WTC11 (cell line): ENCODE measurements around the gene KICS2.

Experiments
- CREB1 ChIP-seq: sonication (generic); formaldehyde crosslinking; IDR thresholded peaks from 2 replicates; pipeline ENCODE4 v1.8.0; 2023; ENCODE audit warnings: mild to moderate bottlenecking, missing genetic modification reagents
- FOXJ3 ChIP-seq: sonication (generic); formaldehyde crosslinking; IDR thresholded peaks from 2 replicates; pipeline ENCODE4 v1.9.0; 2021; ENCODE audit warnings: missing genetic modification reagents, mild to moderate bottlenecking, borderline replicate concordance
- JUN ChIP-seq: sonication (generic); formaldehyde crosslinking; IDR thresholded peaks from 2 replicates; pipeline ENCODE4 v1.8.0; 2023; ENCODE audit warnings: mild to moderate bottlenecking, missing genetic modification reagents
- RELA ChIP-seq: sonication (generic); formaldehyde crosslinking; IDR thresholded peaks from 2 replicates; pipeline ENCODE4 v1.8.1; 2022; ENCODE audit warnings: missing genetic modification reagents, mild to moderate bottlenecking, borderline replicate concordance
- RORB ChIP-seq: fragments of 250-450 bp; sonication (Bioruptor Pico); IDR thresholded peaks from 2 replicates; pipeline ENCODE4 v1.9.0; 2021; ENCODE audit warnings: mild to moderate bottlenecking
- SP1 ChIP-seq: sonication (generic); formaldehyde crosslinking; conservative IDR thresholded peaks from 2 replicates; pipeline ENCODE4 v1.8.1; 2022; ENCODE audit warnings: missing genetic modification reagents
- TEAD4 ChIP-seq: sonication (generic); formaldehyde crosslinking; IDR thresholded peaks from 2 replicates; pipeline ENCODE4 v1.8.0; 2022; ENCODE audit warnings: mild to moderate bottlenecking, missing genetic modification reagents
- ZNF138 ChIP-seq: sonication (generic); formaldehyde crosslinking; conservative IDR thresholded peaks from 2 replicates; pipeline ENCODE4 v1.8.1; 2022; ENCODE audit warnings: mild to moderate bottlenecking, moderate library complexity, missing genetic modification reagents
- TF ChIP-seq, protein P1 (sequence below): fragments of 200-600 bp; IDR thresholded peaks from 2 replicates; pipeline ENCODE4 v1.8.0; 2022; ENCODE audit warnings: antibody characterized with exemption
- TF ChIP-seq, protein P2 (sequence below): sonication (generic); formaldehyde crosslinking; IDR thresholded peaks from 2 replicates; pipeline ENCODE4 v1.8.1; 2023; ENCODE audit warnings: mild to moderate bottlenecking, missing genetic modification reagents, moderate library complexity
- TF ChIP-seq, protein P3 (sequence below): sonication (generic); formaldehyde crosslinking; IDR thresholded peaks from 2 replicates; pipeline ENCODE4 v1.8.1; 2023; ENCODE audit warnings: mild to moderate bottlenecking, missing genetic modification reagents
- TF ChIP-seq, protein P4 (sequence below): sonication (generic); formaldehyde crosslinking; IDR thresholded peaks from 2 replicates; pipeline ENCODE4 v1.8.0; 2022; ENCODE audit warnings: mild to moderate bottlenecking, missing genetic modification reagents
- TF ChIP-seq, protein P5 (sequence below): sonication (generic); formaldehyde crosslinking; IDR thresholded peaks from 2 replicates; pipeline ENCODE4 v1.8.1; 2022; ENCODE audit warnings: mild to moderate bottlenecking, moderate library complexity, missing genetic modification reagents

DNA sequence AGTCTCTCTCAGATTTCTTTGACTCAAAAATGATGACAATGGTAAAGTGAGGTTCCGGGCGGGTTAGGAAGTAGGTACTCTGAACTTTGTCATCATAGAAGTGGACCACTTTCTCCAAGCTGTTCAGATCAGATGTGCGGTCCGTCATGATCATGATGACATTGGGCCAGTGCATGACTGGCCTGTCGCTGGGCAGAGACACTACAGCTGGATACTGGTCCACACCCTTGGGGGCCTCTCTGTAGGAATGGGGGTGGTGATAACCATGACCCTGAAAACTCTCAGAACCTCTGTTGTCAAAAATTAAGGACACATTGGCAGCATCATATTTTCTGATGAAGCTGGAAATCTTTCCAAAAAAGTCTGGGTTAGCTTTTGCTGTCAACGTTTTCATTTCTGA, 28.2 kb downstream of the KICS2 start:
- TF ChIP-seq, protein P1, sequence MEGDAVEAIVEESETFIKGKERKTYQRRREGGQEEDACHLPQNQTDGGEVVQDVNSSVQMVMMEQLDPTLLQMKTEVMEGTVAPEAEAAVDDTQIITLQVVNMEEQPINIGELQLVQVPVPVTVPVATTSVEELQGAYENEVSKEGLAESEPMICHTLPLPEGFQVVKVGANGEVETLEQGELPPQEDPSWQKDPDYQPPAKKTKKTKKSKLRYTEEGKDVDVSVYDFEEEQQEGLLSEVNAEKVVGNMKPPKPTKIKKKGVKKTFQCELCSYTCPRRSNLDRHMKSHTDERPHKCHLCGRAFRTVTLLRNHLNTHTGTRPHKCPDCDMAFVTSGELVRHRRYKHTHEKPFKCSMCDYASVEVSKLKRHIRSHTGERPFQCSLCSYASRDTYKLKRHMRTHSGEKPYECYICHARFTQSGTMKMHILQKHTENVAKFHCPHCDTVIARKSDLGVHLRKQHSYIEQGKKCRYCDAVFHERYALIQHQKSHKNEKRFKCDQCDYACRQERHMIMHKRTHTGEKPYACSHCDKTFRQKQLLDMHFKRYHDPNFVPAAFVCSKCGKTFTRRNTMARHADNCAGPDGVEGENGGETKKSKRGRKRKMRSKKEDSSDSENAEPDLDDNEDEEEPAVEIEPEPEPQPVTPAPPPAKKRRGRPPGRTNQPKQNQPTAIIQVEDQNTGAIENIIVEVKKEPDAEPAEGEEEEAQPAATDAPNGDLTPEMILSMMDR: no peak
- TF ChIP-seq TEAD4 (CRISPR knock-in tag): no peak
- TF ChIP-seq RORB: no peak
- TF ChIP-seq ZNF138: no peak
- TF ChIP-seq, protein P2, sequence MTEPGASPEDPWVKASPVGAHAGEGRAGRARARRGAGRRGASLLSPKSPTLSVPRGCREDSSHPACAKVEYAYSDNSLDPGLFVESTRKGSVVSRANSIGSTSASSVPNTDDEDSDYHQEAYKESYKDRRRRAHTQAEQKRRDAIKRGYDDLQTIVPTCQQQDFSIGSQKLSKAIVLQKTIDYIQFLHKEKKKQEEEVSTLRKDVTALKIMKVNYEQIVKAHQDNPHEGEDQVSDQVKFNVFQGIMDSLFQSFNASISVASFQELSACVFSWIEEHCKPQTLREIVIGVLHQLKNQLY (CRISPR knock-in tag): no peak
- no peak for TF ChIP-seq FOXJ3 (CRISPR knock-in tag)
- no peak for TF ChIP-seq SP1 (CRISPR knock-in tag)
- no peak for TF ChIP-seq RELA (CRISPR knock-in tag)
- TF ChIP-seq, protein P3, sequence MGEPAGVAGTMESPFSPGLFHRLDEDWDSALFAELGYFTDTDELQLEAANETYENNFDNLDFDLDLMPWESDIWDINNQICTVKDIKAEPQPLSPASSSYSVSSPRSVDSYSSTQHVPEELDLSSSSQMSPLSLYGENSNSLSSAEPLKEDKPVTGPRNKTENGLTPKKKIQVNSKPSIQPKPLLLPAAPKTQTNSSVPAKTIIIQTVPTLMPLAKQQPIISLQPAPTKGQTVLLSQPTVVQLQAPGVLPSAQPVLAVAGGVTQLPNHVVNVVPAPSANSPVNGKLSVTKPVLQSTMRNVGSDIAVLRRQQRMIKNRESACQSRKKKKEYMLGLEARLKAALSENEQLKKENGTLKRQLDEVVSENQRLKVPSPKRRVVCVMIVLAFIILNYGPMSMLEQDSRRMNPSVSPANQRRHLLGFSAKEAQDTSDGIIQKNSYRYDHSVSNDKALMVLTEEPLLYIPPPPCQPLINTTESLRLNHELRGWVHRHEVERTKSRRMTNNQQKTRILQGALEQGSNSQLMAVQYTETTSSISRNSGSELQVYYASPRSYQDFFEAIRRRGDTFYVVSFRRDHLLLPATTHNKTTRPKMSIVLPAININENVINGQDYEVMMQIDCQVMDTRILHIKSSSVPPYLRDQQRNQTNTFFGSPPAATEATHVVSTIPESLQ (CRISPR knock-in tag): no peak
- TF ChIP-seq, protein P4, sequence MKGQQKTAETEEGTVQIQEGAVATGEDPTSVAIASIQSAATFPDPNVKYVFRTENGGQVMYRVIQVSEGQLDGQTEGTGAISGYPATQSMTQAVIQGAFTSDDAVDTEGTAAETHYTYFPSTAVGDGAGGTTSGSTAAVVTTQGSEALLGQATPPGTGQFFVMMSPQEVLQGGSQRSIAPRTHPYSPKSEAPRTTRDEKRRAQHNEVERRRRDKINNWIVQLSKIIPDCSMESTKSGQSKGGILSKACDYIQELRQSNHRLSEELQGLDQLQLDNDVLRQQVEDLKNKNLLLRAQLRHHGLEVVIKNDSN: no peak
- TF ChIP-seq JUN: no peak
- TF ChIP-seq, protein P5, sequence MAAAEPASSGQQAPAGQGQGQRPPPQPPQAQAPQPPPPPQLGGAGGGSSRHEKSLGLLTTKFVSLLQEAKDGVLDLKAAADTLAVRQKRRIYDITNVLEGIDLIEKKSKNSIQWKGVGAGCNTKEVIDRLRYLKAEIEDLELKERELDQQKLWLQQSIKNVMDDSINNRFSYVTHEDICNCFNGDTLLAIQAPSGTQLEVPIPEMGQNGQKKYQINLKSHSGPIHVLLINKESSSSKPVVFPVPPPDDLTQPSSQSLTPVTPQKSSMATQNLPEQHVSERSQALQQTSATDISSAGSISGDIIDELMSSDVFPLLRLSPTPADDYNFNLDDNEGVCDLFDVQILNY (CRISPR knock-in tag): no peak
- no peak for TF ChIP-seq CREB1 (CRISPR knock-in tag)
